Esophagus squamous epithelium (tissue), 4 donors: ENCODE results near the gene PTPN14.

ENCODE experiments used
- CTCF ChIP-seq, 6 experiments: fragments of 450-650 bp in 4 of 6; fragments of 200-600 bp in 2 of 6; sonication (generic) in 2 of 6; IDR thresholded peaks; one replicate each; pipeline ENCODE4 v1.5.1; 2016 to 2019; ENCODE audit warnings: antibody characterized with exemption in 6 of 6, mild to moderate bottlenecking in 4 of 6, moderate library complexity in 4 of 6
- POLR2A ChIP-seq, 4 donors: fragments of 450-650 bp; IDR thresholded peaks; one replicate each; pipeline ENCODE4 v1.6.1; 2017; ENCODE audit warnings: antibody characterized with exemption in 4 of 4, mild to moderate bottlenecking in 4 of 4, moderate library complexity in 3 of 4

GRCh38 chr1:214316593-214316992, 234.8 kb downstream of the PTPN14 start:
- no peak for TF ChIP-seq CTCF (IDR thresholded peaks at IDR 0.05)
- no peak for TF ChIP-seq POLR2A (IDR thresholded peaks at IDR 0.05)
